Measurements from ENCODE around the gene LRRC25.

DNA sequence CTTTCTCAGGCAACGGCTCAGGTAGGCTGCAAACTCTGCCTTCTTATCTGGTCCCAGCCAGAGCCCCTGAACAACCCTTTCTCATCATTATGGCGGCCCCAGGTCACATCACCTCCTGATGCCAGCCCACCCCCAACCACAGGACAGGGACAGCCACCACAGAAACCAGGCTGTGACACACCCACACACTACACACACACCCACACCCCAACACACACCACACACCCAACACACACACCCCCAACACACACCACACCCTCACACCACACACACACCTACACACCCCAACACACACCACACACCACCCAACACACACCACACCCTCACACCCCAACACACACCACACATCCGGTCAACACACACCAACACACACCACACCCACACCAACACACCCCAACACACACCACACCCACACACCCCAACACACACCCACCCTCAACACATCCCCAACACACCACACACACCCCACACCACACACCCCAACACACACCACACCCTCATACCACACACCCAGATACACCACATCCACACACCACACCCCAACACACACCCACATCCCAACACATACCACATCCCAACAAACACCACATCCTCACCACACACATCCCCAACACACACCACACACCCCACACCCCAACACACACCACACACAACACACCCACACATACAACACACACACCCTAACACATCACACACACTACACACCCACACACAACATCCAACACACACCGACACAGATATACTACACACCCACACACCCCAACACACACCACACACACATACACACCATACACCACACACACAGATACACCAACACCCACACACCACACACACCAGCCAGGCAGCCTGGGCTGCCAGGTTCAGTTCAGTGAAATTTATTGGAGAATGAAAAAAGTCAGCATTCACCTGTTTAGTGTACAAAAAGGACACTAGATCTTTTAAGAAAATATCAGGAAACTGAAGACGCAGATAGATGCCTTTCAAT is 44.7 kb upstream of the LRRC25 start:
- TF ChIP-seq POLR2AphosphoS5 (IDR thresholded peaks at IDR 0.05; ENCODE audit: low read depth, low read length): no peak
- TF ChIP-seq, protein P1, sequence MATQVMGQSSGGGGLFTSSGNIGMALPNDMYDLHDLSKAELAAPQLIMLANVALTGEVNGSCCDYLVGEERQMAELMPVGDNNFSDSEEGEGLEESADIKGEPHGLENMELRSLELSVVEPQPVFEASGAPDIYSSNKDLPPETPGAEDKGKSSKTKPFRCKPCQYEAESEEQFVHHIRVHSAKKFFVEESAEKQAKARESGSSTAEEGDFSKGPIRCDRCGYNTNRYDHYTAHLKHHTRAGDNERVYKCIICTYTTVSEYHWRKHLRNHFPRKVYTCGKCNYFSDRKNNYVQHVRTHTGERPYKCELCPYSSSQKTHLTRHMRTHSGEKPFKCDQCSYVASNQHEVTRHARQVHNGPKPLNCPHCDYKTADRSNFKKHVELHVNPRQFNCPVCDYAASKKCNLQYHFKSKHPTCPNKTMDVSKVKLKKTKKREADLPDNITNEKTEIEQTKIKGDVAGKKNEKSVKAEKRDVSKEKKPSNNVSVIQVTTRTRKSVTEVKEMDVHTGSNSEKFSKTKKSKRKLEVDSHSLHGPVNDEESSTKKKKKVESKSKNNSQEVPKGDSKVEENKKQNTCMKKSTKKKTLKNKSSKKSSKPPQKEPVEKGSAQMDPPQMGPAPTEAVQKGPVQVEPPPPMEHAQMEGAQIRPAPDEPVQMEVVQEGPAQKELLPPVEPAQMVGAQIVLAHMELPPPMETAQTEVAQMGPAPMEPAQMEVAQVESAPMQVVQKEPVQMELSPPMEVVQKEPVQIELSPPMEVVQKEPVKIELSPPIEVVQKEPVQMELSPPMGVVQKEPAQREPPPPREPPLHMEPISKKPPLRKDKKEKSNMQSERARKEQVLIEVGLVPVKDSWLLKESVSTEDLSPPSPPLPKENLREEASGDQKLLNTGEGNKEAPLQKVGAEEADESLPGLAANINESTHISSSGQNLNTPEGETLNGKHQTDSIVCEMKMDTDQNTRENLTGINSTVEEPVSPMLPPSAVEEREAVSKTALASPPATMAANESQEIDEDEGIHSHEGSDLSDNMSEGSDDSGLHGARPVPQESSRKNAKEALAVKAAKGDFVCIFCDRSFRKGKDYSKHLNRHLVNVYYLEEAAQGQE (IDR thresholded peaks at IDR 0.05; ENCODE audit: insufficient read depth in 1 of 2, low read depth in 2 of 2, low read length in 2 of 2): no peak

Measured in PFSK-1 (cell line).